ENCODE measurements around the gene RIC8B.

DNA sequence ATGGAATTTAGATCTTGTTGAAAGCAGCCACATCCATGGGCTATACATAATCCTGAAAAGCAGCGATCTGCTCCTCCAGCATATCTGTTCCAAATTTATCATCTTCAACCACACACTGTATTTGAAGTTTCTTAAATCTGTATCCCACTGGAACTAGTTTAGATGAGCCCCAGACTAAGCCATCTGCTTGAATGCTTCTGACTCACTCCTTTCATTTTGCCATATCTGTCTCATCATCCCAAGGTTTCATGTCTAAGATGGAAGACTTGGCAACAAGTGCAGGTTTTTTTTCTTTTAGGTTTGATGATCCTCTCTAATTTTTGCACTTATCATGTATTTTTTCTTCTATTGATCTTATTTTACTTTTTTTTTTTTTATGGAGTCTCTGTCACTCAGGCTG lies 126.8 kb downstream of the RIC8B start:
- TF ChIP-seq POLR2A (IDR thresholded peaks at IDR 0.05): no peak
- TF ChIP-seq, protein P1, sequence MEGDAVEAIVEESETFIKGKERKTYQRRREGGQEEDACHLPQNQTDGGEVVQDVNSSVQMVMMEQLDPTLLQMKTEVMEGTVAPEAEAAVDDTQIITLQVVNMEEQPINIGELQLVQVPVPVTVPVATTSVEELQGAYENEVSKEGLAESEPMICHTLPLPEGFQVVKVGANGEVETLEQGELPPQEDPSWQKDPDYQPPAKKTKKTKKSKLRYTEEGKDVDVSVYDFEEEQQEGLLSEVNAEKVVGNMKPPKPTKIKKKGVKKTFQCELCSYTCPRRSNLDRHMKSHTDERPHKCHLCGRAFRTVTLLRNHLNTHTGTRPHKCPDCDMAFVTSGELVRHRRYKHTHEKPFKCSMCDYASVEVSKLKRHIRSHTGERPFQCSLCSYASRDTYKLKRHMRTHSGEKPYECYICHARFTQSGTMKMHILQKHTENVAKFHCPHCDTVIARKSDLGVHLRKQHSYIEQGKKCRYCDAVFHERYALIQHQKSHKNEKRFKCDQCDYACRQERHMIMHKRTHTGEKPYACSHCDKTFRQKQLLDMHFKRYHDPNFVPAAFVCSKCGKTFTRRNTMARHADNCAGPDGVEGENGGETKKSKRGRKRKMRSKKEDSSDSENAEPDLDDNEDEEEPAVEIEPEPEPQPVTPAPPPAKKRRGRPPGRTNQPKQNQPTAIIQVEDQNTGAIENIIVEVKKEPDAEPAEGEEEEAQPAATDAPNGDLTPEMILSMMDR (IDR thresholded peaks at IDR 0.05): no peak

Measured in sigmoid colon (tissue), 3 donors.